ENCODE results near the gene NFE2L3.

DNA sequence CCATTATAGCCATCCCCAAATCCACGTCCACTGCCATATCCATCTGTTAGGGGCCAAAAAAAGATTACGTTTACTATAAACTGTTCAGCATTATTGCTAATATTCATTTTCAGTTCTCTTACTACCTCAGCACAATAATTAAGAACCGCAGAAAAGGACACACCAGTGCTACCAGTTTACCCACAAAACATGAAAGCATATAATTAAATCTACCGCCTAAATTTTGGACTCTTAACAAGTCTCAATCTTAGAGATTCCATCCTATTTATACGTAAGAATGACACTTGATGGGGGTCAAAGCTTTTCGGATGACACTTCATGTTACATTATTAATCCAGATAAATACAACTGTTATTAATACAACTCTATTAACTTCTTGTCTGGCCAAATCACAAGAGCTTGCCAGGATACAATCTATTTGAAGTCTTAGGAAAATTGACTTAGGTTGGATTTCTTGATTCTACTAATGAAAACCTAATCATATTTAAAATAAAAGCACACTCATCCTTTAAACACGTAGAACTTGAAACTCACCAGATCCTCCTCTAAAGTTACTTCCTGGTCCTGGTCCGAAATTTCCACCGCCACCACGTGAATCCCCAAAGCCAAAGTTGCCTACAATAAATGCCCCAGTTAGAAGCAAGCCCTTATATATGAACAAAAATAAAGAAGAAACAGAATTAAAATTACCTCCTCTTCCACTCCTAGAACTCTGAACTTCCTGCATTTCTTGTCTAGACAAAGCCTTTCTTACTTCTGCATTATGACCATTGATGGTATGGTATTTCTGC lies 44.1 kb downstream of the NFE2L3 start:
- TF ChIP-seq, protein P1, sequence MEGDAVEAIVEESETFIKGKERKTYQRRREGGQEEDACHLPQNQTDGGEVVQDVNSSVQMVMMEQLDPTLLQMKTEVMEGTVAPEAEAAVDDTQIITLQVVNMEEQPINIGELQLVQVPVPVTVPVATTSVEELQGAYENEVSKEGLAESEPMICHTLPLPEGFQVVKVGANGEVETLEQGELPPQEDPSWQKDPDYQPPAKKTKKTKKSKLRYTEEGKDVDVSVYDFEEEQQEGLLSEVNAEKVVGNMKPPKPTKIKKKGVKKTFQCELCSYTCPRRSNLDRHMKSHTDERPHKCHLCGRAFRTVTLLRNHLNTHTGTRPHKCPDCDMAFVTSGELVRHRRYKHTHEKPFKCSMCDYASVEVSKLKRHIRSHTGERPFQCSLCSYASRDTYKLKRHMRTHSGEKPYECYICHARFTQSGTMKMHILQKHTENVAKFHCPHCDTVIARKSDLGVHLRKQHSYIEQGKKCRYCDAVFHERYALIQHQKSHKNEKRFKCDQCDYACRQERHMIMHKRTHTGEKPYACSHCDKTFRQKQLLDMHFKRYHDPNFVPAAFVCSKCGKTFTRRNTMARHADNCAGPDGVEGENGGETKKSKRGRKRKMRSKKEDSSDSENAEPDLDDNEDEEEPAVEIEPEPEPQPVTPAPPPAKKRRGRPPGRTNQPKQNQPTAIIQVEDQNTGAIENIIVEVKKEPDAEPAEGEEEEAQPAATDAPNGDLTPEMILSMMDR (IDR thresholded peaks at IDR 0.05; ENCODE audit: low read depth, low read length, missing input control) = no peak
- TF ChIP-seq RAD21 (IDR thresholded peaks at IDR 0.05) = no peak
- TF ChIP-seq, protein P2, sequence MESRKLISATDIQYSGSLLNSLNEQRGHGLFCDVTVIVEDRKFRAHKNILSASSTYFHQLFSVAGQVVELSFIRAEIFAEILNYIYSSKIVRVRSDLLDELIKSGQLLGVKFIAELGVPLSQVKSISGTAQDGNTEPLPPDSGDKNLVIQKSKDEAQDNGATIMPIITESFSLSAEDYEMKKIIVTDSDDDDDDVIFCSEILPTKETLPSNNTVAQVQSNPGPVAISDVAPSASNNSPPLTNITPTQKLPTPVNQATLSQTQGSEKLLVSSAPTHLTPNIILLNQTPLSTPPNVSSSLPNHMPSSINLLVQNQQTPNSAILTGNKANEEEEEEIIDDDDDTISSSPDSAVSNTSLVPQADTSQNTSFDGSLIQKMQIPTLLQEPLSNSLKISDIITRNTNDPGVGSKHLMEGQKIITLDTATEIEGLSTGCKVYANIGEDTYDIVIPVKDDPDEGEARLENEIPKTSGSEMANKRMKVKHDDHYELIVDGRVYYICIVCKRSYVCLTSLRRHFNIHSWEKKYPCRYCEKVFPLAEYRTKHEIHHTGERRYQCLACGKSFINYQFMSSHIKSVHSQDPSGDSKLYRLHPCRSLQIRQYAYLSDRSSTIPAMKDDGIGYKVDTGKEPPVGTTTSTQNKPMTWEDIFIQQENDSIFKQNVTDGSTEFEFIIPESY (IDR thresholded peaks at IDR 0.05) = no peak
- no peak for TF ChIP-seq RXRA (IDR thresholded peaks at IDR 0.05)
- no peak for TF ChIP-seq FOXA1 (IDR thresholded peaks at IDR 0.05)
- TF ChIP-seq, protein P3, sequence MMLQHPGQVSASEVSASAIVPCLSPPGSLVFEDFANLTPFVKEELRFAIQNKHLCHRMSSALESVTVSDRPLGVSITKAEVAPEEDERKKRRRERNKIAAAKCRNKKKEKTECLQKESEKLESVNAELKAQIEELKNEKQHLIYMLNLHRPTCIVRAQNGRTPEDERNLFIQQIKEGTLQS (IDR thresholded peaks at IDR 0.05) = no peak
- TF ChIP-seq, protein P4, sequence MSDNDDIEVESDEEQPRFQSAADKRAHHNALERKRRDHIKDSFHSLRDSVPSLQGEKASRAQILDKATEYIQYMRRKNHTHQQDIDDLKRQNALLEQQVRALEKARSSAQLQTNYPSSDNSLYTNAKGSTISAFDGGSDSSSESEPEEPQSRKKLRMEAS (IDR thresholded peaks at IDR 0.05) = no peak
- no peak for TF ChIP-seq YY1 (IDR thresholded peaks at IDR 0.05)
- no peak for TF ChIP-seq NR2F2 (IDR thresholded peaks at IDR 0.05)
- TF ChIP-seq, protein P5, sequence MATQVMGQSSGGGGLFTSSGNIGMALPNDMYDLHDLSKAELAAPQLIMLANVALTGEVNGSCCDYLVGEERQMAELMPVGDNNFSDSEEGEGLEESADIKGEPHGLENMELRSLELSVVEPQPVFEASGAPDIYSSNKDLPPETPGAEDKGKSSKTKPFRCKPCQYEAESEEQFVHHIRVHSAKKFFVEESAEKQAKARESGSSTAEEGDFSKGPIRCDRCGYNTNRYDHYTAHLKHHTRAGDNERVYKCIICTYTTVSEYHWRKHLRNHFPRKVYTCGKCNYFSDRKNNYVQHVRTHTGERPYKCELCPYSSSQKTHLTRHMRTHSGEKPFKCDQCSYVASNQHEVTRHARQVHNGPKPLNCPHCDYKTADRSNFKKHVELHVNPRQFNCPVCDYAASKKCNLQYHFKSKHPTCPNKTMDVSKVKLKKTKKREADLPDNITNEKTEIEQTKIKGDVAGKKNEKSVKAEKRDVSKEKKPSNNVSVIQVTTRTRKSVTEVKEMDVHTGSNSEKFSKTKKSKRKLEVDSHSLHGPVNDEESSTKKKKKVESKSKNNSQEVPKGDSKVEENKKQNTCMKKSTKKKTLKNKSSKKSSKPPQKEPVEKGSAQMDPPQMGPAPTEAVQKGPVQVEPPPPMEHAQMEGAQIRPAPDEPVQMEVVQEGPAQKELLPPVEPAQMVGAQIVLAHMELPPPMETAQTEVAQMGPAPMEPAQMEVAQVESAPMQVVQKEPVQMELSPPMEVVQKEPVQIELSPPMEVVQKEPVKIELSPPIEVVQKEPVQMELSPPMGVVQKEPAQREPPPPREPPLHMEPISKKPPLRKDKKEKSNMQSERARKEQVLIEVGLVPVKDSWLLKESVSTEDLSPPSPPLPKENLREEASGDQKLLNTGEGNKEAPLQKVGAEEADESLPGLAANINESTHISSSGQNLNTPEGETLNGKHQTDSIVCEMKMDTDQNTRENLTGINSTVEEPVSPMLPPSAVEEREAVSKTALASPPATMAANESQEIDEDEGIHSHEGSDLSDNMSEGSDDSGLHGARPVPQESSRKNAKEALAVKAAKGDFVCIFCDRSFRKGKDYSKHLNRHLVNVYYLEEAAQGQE (IDR thresholded peaks at IDR 0.05) = no peak
